ENCODE data around the gene STIM2.

DNA sequence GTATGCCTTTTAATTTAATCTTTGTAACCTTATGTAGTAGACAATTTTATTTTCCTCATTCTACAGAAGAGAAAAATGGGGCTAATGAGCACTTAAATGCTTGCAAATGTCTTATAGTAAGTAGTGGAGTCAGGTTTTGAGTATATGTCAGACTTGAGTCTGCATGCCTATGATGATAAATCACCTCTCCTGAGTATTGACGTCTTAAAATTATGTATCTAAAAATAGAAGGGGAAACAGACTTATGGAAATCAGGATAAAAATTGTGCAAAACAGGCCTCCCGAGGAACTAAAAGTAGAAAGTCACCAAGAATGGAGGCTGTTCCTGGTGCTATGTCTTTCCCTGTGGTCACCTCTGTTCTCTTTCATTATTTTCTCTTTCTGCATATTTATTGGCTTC is 92.7 kb downstream of the STIM2 start:
- TF ChIP-seq POLR2AphosphoS5 (IDR thresholded peaks at IDR 0.05; ENCODE audit: insufficient read depth, low read depth, low read length) (no peak), POLR2A (IDR thresholded peaks at IDR 0.05; ENCODE audit: low read depth, low read length) (no peak), FOS (IDR thresholded peaks at IDR 0.05; ENCODE audit: borderline replicate concordance, insufficient read depth, low read length) (no peak), EZH2 (IDR thresholded peaks at IDR 0.05; ENCODE audit: borderline replicate concordance, low read depth, low read length, severe bottlenecking) (no peak)
- TF ChIP-seq, protein P1, sequence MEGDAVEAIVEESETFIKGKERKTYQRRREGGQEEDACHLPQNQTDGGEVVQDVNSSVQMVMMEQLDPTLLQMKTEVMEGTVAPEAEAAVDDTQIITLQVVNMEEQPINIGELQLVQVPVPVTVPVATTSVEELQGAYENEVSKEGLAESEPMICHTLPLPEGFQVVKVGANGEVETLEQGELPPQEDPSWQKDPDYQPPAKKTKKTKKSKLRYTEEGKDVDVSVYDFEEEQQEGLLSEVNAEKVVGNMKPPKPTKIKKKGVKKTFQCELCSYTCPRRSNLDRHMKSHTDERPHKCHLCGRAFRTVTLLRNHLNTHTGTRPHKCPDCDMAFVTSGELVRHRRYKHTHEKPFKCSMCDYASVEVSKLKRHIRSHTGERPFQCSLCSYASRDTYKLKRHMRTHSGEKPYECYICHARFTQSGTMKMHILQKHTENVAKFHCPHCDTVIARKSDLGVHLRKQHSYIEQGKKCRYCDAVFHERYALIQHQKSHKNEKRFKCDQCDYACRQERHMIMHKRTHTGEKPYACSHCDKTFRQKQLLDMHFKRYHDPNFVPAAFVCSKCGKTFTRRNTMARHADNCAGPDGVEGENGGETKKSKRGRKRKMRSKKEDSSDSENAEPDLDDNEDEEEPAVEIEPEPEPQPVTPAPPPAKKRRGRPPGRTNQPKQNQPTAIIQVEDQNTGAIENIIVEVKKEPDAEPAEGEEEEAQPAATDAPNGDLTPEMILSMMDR (IDR thresholded peaks at IDR 0.05; ENCODE audit: extremely low read depth in 1 of 2, insufficient read depth in 1 of 2, low read depth in 1 of 2, low read length in 2 of 2): no peak

Measured in endothelial cell of umbilical vein (primary cell).